ENCODE results near the gene DCTN1. TPM values are rescaled to one million over a fixed set of nuclear protein-coding genes. Genes with fewer than 3 reads are reported as not detected.

Gene DCTN1
- total RNA-seq, 1 donor from 2014 or later, result 93.1 TPM

DNA sequence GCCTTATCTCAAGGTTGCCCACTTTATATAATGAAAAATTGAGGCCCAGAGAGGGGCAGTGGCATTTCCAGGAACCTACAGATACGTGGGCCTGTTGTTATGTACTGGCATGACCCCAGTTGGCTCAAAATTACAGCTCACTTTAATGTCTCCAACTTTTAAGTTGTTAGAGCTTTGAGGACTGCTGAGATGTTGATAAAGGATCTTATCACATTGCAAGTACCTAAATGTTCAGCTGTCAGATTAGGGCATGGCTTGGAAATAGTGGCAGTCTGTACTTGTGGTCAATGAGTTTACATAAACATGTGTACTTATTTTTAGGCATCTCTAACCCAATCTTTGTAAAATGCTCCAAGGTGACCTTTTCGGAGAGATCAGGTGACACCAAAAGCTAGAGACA is 51.5 kb downstream of the DCTN1 start:
- no peak for DNase-seq (ENCODE audit: low read depth)
- no peak overlapping the region for H3K4me3 ChIP-seq (ENCODE audit: low read depth, low read length)
- TF ChIP-seq, protein P1, sequence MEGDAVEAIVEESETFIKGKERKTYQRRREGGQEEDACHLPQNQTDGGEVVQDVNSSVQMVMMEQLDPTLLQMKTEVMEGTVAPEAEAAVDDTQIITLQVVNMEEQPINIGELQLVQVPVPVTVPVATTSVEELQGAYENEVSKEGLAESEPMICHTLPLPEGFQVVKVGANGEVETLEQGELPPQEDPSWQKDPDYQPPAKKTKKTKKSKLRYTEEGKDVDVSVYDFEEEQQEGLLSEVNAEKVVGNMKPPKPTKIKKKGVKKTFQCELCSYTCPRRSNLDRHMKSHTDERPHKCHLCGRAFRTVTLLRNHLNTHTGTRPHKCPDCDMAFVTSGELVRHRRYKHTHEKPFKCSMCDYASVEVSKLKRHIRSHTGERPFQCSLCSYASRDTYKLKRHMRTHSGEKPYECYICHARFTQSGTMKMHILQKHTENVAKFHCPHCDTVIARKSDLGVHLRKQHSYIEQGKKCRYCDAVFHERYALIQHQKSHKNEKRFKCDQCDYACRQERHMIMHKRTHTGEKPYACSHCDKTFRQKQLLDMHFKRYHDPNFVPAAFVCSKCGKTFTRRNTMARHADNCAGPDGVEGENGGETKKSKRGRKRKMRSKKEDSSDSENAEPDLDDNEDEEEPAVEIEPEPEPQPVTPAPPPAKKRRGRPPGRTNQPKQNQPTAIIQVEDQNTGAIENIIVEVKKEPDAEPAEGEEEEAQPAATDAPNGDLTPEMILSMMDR (conservative IDR thresholded peaks at IDR 0.05; ENCODE audit: low read depth, low read length), result no peak

DNA sequence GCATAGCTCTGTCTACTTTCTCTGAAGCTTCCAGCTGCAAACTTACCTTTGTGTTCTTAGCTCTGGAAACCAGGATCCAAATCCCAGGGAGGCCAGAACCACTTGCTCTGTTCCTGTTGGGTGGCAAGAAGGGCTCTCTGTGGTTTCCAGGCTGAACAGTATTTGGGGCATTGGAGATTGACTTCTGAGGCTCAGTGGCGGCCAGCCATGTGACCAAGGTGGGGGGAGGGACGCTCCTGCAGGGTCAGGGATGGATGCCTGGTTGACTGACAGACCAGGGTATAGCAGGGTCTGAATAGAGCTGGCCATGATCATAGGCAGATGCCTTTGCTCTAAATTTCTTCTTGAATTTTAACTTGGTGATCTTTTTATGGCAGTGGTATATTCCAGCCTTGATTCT is 52.0 kb downstream of the DCTN1 start:
- H3K4me3 ChIP-seq (ENCODE audit: low read depth, low read length), result no peak overlapping the region
- no peak for DNase-seq (ENCODE audit: low read depth)
- TF ChIP-seq, protein P1 (conservative IDR thresholded peaks at IDR 0.05; ENCODE audit: low read depth, low read length), result no peak

DNA sequence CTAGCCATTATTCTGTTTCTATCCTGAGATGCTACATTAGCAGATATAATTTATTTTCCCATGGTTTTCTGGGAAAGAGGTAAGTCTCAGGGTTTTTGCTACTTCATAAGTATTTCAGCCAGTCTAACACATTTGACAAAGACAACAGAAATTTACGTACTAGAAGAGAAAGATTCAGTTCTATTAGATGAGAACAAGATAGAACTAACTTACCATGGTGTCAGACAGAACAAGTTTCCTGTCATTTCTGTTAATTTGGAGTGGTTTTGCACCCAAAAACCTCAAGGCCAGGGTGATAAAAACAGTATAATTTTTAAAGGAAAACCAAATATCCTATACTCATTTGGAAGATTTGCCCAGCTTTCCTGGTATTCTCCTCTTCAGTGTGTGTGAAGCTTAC is 52.5 kb downstream of the DCTN1 start:
- DNase-seq (ENCODE audit: low read depth), result no peak
- TF ChIP-seq, protein P1 (conservative IDR thresholded peaks at IDR 0.05; ENCODE audit: low read depth, low read length), result no peak
- no peak overlapping the region for H3K4me3 ChIP-seq (ENCODE audit: low read depth, low read length)

DNA sequence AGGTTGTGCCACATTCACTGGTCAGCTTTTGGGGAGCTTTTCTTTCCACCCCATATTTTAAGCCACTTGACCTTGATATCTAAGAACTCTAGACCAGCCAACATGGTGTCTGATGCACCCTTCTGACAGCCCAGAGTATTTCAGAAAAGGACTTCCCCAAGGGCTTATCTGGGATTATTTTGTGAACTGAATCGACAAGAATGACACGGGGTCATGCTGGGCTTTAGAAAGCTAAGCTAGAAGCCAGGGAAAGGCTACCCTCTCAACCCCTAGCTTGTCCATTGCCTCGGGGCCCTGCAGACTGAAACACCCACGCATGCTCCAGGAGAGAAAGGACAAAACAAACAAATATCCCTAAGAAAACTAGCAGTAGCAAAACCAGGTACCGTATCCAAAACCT is 52.9 kb downstream of the DCTN1 start:
- TF ChIP-seq, protein P1 (conservative IDR thresholded peaks at IDR 0.05; ENCODE audit: low read depth, low read length), result no peak
- DNase-seq (ENCODE audit: low read depth), result no peak
- no peak overlapping the region for H3K4me3 ChIP-seq (ENCODE audit: low read depth, low read length)

DNA sequence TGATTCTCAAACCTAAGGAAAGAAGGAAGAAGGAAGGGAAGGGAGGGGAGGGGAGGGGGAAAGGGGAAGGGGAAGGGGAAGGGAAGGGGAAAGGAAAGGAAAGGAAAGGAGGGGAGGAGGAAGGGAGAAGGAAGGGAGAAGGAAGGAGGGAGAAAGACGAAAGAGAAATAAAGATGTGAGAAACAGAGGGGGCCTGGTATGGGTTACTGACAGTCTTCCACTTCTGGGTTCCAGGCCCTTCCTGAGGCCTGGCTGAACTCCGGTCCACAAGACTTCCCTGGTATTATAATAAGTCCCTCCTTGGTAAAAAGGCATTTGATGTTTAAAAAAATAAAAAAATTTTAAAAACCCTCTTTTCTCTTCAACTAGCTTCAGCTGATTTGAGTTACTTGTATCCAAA is 54.3 kb downstream of the DCTN1 start:
- DNase-seq (ENCODE audit: low read depth), result no peak
- H3K4me3 ChIP-seq (ENCODE audit: low read depth, low read length), result no peak overlapping the region
- TF ChIP-seq, protein P1 (conservative IDR thresholded peaks at IDR 0.05; ENCODE audit: low read depth, low read length), result no peak

DNA sequence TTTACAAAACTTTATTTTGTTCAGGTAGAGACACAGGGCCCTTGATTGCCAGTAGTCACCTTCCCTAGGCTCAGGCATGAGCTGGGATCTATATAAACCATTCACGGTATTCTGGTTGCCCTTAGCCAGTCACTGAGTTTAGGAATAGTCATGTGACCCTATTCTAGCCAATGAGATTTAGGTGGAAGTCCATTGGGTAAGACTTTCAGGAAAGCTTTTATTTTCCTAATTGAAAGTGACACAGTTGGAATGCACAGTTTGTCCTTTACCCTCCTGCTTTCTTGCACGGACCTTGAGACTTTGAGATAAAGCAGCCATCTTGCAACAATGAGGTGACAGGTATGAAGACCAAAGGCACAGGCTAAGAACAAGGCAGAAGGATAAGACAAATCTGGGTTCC is 58.4 kb downstream of the DCTN1 start:
- TF ChIP-seq, protein P1 (conservative IDR thresholded peaks at IDR 0.05; ENCODE audit: low read depth, low read length), result no peak
- no peak overlapping the region for H3K4me3 ChIP-seq (ENCODE audit: low read depth, low read length)
- no peak for DNase-seq (ENCODE audit: low read depth)

DNA sequence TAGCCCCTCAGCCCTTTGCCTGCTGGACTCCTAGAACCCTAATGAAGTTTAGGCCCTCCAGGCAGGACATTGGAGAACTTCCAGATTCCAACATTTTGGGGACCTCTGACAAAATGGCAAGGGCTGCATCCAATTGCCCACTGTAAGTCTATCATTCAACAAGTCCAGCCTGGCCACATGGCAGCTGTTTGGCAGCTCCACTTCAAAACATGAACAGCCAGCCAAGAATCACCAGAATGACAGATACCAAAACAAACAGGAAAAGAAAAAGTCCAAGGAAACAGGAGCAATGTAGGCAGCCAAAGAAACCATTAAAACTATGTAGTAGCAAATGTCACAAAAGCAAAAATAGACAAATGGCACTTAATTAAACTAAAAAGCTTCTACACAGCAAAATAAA is 62.4 kb downstream of the DCTN1 start:
- TF ChIP-seq, protein P1 (conservative IDR thresholded peaks at IDR 0.05; ENCODE audit: low read depth, low read length), result no peak
- no peak overlapping the region for H3K4me3 ChIP-seq (ENCODE audit: low read depth, low read length)
- no peak for DNase-seq (ENCODE audit: low read depth)
